Liver (tissue), 9 donors: Measurements from ENCODE around the gene ZDHHC22. TPM values are rescaled to one million over a fixed set of nuclear protein-coding genes. Genes with fewer than 3 reads are reported as not detected.

Experiments
- DNase-seq: peaks from one replicate; pipeline ENCODE4 v3.0.0-alpha.2; 2017; ENCODE audit warnings: low spot score
- H3K27ac ChIP-seq, 2 donors: one replicate each; pipeline ENCODE4 v1.7.0; 2013; ENCODE audit warnings: inconsistent platforms in 2 of 2, low read length in 2 of 2, control low read depth in 1 of 2, low read depth in 1 of 2, mild to moderate bottlenecking in 1 of 2
- H3K27me3 ChIP-seq, 4 donors: one replicate each; pipeline versions ENCODE4 v1.6.1 to v1.7.0; 2013; ENCODE audit warnings: low read length in 3 of 4, inconsistent platforms in 1 of 4, mild to moderate bottlenecking in 1 of 4, moderate library complexity in 1 of 4; ENCODE audit not compliant: control insufficient read depth in 4 of 4, insufficient read depth in 4 of 4
- H3K36me3 ChIP-seq, 4 donors: one replicate each; pipeline versions ENCODE4 v1.6.1 to v1.7.0; 2013; ENCODE audit warnings: low read length in 3 of 4, mild to moderate bottlenecking in 3 of 4, low read depth in 1 of 4, moderate library complexity in 1 of 4; ENCODE audit not compliant: control insufficient read depth in 4 of 4, insufficient read depth in 3 of 4
- H3K4me1 ChIP-seq, 4 donors: one replicate each; pipeline versions ENCODE4 v1.6.1 to v1.7.0; 2013; ENCODE audit warnings: low read length in 3 of 4, mild to moderate bottlenecking in 3 of 4, moderate library complexity in 1 of 4; ENCODE audit not compliant: control insufficient read depth in 4 of 4, insufficient read depth in 4 of 4
- H3K4me3 ChIP-seq, 3 donors: one replicate each; pipeline versions ENCODE4 v1.6.1 to v1.7.0; 2013; ENCODE audit warnings: low read length in 3 of 3, control low read depth in 1 of 3, low read depth in 1 of 3, mild to moderate bottlenecking in 1 of 3
- H3K9ac ChIP-seq, 2 donors: one replicate each; pipeline ENCODE4 v1.7.0; 2013; ENCODE audit warnings: low read length in 2 of 2, mild to moderate bottlenecking in 2 of 2, moderate library complexity in 2 of 2, control low read depth in 1 of 2, low read depth in 1 of 2
- H3K9me3 ChIP-seq, 4 donors: one replicate each; pipeline versions ENCODE4 v1.6.1 to v1.7.0; 2013; ENCODE audit warnings: low read length in 3 of 4; ENCODE audit not compliant: control insufficient read depth in 4 of 4
- EGR1 ChIP-seq, 2 donors: IDR thresholded peaks; 2 replicates each; pipeline ENCODE4 v1.6.1; 2016 to 2018; ENCODE audit warnings: antibody characterized with exemption in 2 of 2, low read depth in 2 of 2
- FOXA1 ChIP-seq: IDR thresholded peaks from 2 replicates; pipeline ENCODE4 v1.6.1; 2016; ENCODE audit warnings: antibody characterized with exemption
- FOXA2 ChIP-seq: IDR thresholded peaks from 2 replicates; pipeline ENCODE4 v1.6.1; 2016; ENCODE audit warnings: antibody characterized with exemption
- GABPA ChIP-seq, 2 donors: IDR thresholded peaks in 1 of 2; conservative IDR thresholded peaks in 1 of 2; 2 replicates each; pipeline ENCODE4 v1.6.1; 2016; ENCODE audit warnings: antibody characterized with exemption in 2 of 2, mild to moderate bottlenecking in 1 of 2, moderate library complexity in 1 of 2
- HNF4A ChIP-seq, 2 donors: conservative IDR thresholded peaks; 2 replicates each; pipeline ENCODE4 v1.6.1; 2016; ENCODE audit warnings: antibody characterized with exemption in 2 of 2, mild to moderate bottlenecking in 2 of 2
- HNF4G ChIP-seq: IDR thresholded peaks from 2 replicates; pipeline ENCODE4 v1.6.1; 2016; ENCODE audit warnings: antibody characterized with exemption
- JUND ChIP-seq, 2 donors: IDR thresholded peaks; 2 replicates each; pipeline ENCODE4 v1.6.1; 2016; ENCODE audit warnings: antibody characterized with exemption in 2 of 2
- NR2F2 ChIP-seq: IDR thresholded peaks from 2 replicates; pipeline ENCODE4 v1.6.1; 2016; ENCODE audit warnings: antibody characterized with exemption
- RAD21 ChIP-seq, 2 donors: IDR thresholded peaks; 2 replicates each; pipeline ENCODE4 v1.6.1; 2016; ENCODE audit warnings: antibody characterized with exemption in 2 of 2, mild to moderate bottlenecking in 2 of 2
- RXRA ChIP-seq, 2 donors: IDR thresholded peaks; 2 replicates each; pipeline ENCODE4 v1.6.1; 2017 to 2018; ENCODE audit warnings: antibody characterized with exemption in 2 of 2, mild to moderate bottlenecking in 1 of 2
- SP1 ChIP-seq: IDR thresholded peaks from 2 replicates; pipeline ENCODE4 v1.6.1; 2018; ENCODE audit warnings: antibody characterized with exemption, mild to moderate bottlenecking
- TAF1 ChIP-seq: conservative IDR thresholded peaks from 2 replicates; pipeline ENCODE4 v1.6.1; 2016; ENCODE audit warnings: antibody characterized with exemption, mild to moderate bottlenecking
- YY1 ChIP-seq: IDR thresholded peaks from 2 replicates; pipeline ENCODE4 v1.6.1; 2016; ENCODE audit warnings: antibody characterized with exemption, mild to moderate bottlenecking
- WGBS: extraction: QIAGEN DNeasy Blood & Tissue Kit; methylation state at CpG from one replicate; pipeline ENCODE4 v1.1.7; 2013; 5-methylcytosine and 5-hydroxymethylcytosine counted together
- polyA plus RNA-seq, 2 donors: library from polyadenylated mRNA; stranded (reverse) in 1 of 2; unstranded in 1 of 2; fragments of 200-250 nt in 1 of 2; fragments of >200 nt in 1 of 2; fragmentation: Nextera tagmentation in 1 of 2; extraction: Ambion mirVana in 1 of 2; gene quantifications; one replicate each; pipeline versions ENCODE4 v1.2.1 to v1.2.3, GENCODE V29; 2013 to 2015
- total RNA-seq, 2 donors: library from RNA; depleted of rRNA; stranded (reverse); fragments of >200 nt; gene quantifications; one replicate each; pipeline ENCODE4 v1.2.3, GENCODE V29; 2014
- TF ChIP-seq, protein P1 (sequence below): IDR thresholded peaks from 2 replicates; pipeline ENCODE4 v1.6.1; 2016; ENCODE audit warnings: antibody characterized with exemption
- TF ChIP-seq, protein P2 (sequence below): fragments of 150-350 bp; IDR thresholded peaks from 2 replicates; pipeline ENCODE4 v1.5.1; 2017; ENCODE audit warnings: improper control_type of control experiment, low read depth, low read length; ENCODE audit not compliant: missing input control
- TF ChIP-seq, protein P3 (sequence below): IDR thresholded peaks from 2 replicates; pipeline ENCODE4 v1.6.1; 2016; ENCODE audit warnings: antibody characterized with exemption
- TF ChIP-seq, protein P4 (sequence below): IDR thresholded peaks from 2 replicates; pipeline ENCODE4 v1.6.1; 2016; ENCODE audit warnings: antibody characterized with exemption
- TF ChIP-seq, protein P5 (sequence below): IDR thresholded peaks from 2 replicates; pipeline ENCODE4 v1.6.1; 2016; ENCODE audit warnings: antibody characterized with exemption, mild to moderate bottlenecking
- donor health status: healthy.
- donor health status: healthy.
- donor health status: healthy.
- donor health status: healthy.
- donor health status: healthy.

The ZDHHC22 gene
- total and polyA plus RNA-seq, 4 donors = not detected

DNA sequence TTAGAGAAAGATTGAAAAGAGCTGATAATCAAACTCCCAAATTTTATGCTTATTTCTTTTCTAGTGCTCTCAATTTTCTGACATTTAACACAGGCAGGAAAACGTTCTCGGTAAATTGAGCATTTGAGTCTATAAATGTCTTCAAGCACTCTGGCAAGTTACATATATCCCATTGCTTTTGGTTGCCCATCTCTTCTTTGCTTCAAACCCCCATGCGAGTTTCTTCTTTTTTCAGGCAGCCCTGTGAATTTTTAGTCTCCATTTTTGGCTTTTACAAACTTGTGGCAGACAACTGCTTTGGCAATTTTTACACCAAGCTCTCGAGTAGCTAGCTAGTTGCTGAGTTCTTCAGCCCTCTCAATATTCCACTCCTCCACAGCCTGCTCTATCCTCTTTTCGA is 31.3 kb upstream of the ZDHHC22 start (continued):
- TF ChIP-seq, protein P1, sequence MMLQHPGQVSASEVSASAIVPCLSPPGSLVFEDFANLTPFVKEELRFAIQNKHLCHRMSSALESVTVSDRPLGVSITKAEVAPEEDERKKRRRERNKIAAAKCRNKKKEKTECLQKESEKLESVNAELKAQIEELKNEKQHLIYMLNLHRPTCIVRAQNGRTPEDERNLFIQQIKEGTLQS = no peak
- TF ChIP-seq JUND (IDR thresholded peaks at IDR 0.05) = no peak

DNA sequence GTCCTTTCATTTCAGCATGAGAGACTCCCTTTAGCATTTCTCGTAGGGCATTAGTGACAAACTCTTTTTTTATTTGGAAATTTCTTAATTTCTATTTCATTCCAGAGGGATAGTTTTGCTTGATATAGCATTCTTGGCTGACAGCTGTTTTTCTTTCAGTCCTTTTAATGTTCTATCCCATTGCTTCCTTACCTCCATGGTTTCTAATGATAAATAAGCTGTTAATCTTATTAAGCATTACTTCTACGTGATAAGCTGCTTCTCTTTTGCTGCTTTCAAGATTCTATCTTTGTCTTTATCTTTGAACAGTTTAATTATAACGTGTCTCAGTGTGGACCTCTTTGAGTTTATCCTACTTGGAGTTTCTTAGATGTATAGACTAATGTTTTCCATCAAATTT is 28.5 kb upstream of the ZDHHC22 start:
- Histone ChIP-seq H3K27me3 (peaks cover 0 to 5% (median 1%) of the 10 kb centered on the region in 4 donors), H3K9ac (no peak overlapping the region), H3K4me3 (no peak overlapping the region), H3K27ac (no peak overlapping the region), H3K9me3 (peaks cover 0 to 11% (median 3%) of the 10 kb centered on the region in 4 donors), H3K36me3 (no peaks in the 10 kb centered on the region), H3K4me1 (no peaks in the 10 kb centered on the region)
- TF ChIP-seq, protein P2, sequence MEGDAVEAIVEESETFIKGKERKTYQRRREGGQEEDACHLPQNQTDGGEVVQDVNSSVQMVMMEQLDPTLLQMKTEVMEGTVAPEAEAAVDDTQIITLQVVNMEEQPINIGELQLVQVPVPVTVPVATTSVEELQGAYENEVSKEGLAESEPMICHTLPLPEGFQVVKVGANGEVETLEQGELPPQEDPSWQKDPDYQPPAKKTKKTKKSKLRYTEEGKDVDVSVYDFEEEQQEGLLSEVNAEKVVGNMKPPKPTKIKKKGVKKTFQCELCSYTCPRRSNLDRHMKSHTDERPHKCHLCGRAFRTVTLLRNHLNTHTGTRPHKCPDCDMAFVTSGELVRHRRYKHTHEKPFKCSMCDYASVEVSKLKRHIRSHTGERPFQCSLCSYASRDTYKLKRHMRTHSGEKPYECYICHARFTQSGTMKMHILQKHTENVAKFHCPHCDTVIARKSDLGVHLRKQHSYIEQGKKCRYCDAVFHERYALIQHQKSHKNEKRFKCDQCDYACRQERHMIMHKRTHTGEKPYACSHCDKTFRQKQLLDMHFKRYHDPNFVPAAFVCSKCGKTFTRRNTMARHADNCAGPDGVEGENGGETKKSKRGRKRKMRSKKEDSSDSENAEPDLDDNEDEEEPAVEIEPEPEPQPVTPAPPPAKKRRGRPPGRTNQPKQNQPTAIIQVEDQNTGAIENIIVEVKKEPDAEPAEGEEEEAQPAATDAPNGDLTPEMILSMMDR = no peak
- TF ChIP-seq SP1 (no peak), GABPA (IDR thresholded peaks at IDR 0.05 in 1 of 2, conservative IDR thresholded peaks at IDR 0.05 in 1 of 2) (no peak), HNF4A (conservative IDR thresholded peaks at IDR 0.05) (no peak), FOXA2 (no peak), FOXA1 (no peak), JUND (IDR thresholded peaks at IDR 0.05) (no peak), YY1 (no peak), NR2F2 (no peak), RXRA (IDR thresholded peaks at IDR 0.05) (no peak), RAD21 (IDR thresholded peaks at IDR 0.05) (no peak), HNF4G (no peak), TAF1 (no peak), EGR1 (IDR thresholded peaks at IDR 0.05; ENCODE audit: low read depth in 2 of 2) (no peak)
- TF ChIP-seq, protein P3, sequence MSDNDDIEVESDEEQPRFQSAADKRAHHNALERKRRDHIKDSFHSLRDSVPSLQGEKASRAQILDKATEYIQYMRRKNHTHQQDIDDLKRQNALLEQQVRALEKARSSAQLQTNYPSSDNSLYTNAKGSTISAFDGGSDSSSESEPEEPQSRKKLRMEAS = no peak
- TF ChIP-seq, protein P1 = no peak
- TF ChIP-seq, protein P4, sequence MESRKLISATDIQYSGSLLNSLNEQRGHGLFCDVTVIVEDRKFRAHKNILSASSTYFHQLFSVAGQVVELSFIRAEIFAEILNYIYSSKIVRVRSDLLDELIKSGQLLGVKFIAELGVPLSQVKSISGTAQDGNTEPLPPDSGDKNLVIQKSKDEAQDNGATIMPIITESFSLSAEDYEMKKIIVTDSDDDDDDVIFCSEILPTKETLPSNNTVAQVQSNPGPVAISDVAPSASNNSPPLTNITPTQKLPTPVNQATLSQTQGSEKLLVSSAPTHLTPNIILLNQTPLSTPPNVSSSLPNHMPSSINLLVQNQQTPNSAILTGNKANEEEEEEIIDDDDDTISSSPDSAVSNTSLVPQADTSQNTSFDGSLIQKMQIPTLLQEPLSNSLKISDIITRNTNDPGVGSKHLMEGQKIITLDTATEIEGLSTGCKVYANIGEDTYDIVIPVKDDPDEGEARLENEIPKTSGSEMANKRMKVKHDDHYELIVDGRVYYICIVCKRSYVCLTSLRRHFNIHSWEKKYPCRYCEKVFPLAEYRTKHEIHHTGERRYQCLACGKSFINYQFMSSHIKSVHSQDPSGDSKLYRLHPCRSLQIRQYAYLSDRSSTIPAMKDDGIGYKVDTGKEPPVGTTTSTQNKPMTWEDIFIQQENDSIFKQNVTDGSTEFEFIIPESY = no peak
- TF ChIP-seq, protein P5, sequence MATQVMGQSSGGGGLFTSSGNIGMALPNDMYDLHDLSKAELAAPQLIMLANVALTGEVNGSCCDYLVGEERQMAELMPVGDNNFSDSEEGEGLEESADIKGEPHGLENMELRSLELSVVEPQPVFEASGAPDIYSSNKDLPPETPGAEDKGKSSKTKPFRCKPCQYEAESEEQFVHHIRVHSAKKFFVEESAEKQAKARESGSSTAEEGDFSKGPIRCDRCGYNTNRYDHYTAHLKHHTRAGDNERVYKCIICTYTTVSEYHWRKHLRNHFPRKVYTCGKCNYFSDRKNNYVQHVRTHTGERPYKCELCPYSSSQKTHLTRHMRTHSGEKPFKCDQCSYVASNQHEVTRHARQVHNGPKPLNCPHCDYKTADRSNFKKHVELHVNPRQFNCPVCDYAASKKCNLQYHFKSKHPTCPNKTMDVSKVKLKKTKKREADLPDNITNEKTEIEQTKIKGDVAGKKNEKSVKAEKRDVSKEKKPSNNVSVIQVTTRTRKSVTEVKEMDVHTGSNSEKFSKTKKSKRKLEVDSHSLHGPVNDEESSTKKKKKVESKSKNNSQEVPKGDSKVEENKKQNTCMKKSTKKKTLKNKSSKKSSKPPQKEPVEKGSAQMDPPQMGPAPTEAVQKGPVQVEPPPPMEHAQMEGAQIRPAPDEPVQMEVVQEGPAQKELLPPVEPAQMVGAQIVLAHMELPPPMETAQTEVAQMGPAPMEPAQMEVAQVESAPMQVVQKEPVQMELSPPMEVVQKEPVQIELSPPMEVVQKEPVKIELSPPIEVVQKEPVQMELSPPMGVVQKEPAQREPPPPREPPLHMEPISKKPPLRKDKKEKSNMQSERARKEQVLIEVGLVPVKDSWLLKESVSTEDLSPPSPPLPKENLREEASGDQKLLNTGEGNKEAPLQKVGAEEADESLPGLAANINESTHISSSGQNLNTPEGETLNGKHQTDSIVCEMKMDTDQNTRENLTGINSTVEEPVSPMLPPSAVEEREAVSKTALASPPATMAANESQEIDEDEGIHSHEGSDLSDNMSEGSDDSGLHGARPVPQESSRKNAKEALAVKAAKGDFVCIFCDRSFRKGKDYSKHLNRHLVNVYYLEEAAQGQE = no peak
- DNase-seq = no peak
- WGBS = 54% methylated on average over 3 of the region's 3 CpGs
